GM18951 (cell line): ENCODE data around the gene DTNB.

Experiments
- POLR2A ChIP-seq: IDR thresholded peaks from 4 replicates; pipeline ENCODE4 v1.6.1; 2011; ENCODE audit warnings: mild to moderate bottlenecking; ENCODE audit not compliant: insufficient read length, insufficient read depth; ENCODE audit errors: extremely low read depth
- in situ Hi-C: fragments of 300-500 bp; cut with MboI; formaldehyde crosslinking; loops from one replicate; pipeline ENCODE4 v1.12.0; 2022; ENCODE audit warnings: low sequenced_read_pairs, mixed read lengths, inconsistent platforms; ENCODE audit not compliant: unreplicated experiment

Gene DTNB

DNA sequence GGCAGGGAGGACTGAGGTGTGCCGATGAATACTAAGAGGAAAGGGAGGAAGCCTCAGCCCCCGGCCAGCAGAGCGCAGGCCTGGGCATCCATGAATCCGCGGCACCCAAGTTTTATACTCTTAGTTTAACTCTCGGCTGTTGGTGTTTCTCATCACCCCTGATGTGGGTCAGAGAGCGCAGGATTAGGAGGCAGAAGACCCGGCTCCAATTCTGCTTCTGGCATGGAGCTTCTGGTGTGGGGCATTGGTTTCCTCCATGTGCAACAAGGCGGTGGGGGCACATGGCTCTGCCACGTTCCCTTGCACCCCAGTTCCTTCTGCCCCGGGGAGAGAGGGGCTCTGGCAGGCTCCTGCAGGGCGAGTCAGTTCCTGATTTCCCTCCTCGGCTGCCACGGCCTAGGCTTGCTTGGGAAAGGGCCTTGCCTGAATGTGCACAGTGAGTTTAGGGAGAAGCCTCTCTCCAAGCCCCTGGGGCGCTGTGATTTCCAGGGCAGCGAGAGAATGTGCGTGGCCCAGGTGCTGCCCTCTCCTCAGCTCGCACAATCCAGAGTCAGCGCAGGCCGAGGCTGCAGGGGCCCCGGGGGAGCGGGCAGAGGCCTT is 295.5 kb downstream of the DTNB start:
- in situ Hi-C loops: no loop called here
- no peak for TF ChIP-seq POLR2A

DNA sequence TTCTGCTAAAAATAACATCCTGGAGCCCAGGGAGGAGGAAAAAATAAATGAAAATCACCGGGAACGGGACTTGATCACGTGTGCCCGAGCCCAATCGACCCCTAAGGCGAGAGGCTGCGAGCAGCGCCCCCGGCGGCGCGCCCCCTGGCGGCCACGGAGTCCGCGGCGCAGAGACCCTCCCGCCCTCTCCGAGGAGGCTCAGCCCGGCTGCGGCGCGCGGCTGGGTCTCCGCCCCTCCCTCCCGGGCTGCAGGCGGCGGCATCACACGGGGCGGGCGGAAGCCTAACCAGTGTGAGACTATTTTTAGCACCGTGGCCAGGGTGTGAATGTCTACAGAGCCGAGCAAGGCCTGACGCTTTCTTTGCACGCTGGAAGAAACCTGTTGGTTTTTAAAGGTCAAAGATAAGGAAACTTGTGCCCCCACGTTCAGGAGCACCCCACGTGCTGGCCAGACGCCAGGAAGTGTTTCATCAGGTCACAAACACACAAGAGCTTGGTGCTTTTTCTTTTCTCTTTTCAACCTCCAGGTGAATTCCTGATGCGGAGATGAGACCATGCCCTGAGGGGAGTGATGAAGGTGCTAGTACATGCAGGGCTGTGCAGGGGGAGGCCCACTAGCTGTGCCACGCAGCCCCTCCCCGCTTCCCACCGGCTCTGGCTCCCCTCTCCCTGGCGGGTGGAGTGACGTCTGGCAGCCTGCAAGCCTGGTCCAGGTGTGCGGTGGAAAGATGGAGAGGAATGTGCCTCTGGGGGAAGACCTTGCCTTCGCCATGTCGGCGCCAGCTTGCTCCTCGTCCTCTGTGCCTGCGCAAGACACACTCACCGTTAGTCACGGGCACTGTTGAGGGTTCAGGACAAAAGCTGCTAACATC is 296.4 kb downstream of the DTNB start:
- in situ Hi-C loops: no loop called here
- TF ChIP-seq POLR2A: peak; percentile 25

DNA sequence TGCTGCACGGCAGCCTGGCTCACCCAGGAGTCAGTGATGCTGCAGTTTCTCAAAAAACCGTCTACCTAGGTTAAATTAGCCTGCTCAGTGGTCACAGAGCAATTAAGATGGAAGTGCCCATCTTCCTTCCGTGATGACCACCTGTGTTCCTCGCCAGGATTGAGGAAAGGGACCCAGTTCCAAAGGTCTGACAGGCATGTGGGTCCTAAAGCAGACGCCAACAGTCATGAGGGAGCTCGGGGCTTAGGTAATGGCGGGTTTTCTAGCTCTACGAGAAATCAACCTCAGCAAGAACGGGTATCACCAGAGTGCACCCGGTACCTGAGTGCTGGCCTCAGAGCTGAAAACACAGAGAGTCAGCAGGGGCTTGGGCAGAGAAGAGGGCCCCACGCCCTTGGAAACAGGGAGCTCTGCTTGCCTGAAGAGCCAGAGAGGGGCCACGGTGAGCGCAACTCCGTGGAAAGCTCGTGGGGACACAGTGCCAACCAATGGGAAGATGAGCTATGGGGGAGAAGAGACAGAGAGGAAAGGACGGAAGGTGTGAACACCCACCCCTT is 297.3 kb downstream of the DTNB start:
- no peak for TF ChIP-seq POLR2A
- in situ Hi-C loops: no loop called here

DNA sequence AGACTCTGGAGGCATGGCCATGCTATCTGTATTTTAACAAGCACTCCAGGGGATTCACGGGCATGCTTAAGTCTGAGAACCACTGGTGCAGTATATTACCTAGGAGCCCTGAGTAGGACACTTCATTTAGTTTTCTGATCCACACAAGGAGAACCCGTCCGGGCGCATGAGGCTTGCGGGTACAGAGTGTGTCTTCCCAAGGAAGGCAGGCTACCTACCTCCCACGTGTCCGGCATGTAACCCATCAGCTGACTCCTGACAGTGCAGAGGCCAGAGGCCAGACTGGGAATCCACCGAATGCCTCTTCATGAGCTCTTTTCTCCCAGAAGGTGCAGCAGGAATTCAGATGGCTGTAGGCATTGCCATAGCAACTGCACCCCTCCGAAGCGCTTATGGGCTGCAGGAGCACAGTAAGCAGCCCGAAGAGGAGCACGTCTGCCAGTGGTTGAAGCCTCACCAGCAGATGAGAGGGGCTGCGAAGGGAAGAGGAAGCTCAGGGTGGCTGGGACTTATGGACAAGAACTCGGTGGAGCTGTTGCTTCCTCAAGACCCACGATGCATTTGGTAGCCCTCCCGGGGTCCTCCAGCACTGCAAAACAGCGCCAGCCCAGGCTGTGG is 297.9 kb downstream of the DTNB start:
- no peak for TF ChIP-seq POLR2A
- in situ Hi-C loops: no loop called here

DNA sequence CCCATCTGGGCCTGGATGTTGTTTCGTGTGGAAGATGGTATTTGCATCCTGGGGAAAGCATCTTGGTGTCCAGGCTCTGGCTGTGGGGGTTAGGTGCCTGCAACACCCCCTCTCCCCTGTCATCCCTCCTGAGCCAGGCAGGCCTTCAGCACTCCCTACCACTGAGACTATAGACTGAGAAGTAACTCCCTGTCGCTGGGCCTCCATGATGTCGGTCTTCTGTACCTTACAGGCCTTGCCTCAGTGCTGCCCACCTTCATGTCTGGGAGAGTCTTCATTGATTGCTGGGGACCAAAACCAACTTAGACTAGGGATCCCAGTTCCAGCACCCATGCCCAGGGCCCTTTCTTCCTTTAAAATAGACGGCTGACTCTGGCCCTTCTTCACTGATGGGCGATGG is 298.6 kb downstream of the DTNB start:
- in situ Hi-C loops: no loop called here
- no peak for TF ChIP-seq POLR2A

DNA sequence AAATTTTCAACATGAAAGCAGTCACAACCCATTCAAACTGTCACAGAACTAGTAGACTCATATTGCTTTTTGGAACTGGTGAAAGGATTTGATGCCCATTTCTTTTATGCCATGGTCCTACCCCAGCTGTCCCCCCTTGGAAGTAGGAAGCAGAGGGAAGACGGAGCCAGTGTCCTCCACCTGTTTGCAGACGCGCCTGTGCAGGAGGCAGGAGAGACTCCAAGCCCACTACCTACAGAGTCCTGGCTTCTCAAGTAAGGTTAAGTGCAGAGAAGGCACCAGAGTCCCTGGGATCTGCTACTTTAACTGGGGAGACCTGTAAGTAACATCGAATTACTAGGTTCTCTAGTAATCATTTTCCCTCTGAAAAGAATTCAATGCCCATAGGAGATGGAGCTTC is 299.0 kb downstream of the DTNB start:
- TF ChIP-seq POLR2A: no peak
- in situ Hi-C loops: no loop called here

DNA sequence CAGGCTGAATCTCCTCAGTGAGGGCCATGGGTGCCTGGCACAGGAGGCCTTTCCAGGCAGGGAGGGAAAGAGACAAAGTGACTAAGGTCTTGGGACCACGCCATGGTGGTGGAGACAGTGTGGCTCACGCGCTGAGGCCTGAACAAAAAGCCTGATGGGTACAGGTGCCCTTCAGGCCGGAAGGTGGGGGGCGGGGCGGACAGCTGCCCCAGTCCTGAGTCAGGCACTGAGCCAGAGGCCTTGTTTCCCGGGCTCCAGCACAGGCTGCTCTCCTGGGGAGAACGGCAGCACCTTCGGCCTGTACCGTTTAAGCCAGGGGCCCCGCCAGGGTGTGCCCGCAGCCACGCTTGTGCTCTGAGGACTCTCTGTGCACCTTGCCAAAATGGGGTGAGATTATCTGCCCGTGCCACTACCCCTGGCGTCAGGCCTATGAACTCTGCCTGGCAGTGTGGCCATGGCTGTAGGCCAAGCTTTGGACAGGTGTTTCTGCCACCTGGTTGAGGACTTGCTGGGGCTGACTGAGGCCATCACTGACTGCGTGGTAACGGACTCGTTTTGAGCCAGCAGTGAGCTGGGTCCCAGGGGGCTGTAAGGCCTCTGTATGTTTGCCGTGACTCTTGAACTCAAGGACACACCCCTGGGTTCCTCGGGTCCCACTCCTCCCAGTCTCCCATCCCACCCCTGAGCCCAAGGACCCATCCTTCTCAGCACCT is 300.0 kb downstream of the DTNB start:
- TF ChIP-seq POLR2A: no peak
- in situ Hi-C loops: no loop called here

DNA sequence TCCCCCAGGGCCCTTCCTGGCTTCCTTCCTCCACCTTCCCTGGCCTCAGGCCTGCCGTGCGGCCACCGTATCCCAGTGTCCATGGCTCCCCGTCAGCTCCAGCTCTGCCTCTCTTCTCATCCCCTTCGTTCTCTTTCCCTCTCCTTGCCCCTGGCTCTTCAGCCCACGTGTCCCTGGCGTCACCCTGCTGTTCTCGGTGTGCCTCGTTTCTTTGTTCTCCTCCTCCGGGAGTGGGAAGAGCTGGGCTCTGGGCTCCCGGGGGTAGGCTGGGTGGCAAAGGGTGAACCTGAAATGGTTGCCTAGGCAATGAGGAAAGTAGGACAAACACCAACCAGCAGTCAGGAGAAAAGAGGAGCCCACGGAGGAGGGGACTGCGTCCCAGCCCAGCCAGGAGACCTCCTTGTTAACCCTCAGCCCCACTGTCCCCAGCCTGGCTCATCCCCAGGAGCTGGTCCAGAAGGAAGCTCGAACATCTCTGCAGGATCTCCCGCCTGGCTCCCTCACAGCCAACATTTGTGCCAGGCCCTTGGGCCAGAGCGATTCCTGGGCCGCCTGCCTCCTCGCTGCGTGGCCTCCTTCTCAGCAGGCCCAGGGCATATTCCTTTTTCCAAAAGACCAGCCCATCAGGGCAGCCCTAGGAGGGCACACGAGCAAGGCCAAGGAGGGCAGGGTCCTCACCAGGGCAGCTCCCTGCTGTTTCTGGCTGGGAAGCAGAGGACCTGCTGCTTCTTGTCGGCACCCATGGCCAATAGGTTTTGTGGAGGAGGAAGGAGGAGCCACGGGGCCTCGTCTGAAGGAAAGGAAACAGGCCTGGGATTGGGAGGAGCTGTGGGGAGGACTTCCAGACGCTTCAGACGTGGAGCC is 300.7 kb downstream of the DTNB start:
- TF ChIP-seq POLR2A: no peak
- in situ Hi-C loops: no loop called here

DNA sequence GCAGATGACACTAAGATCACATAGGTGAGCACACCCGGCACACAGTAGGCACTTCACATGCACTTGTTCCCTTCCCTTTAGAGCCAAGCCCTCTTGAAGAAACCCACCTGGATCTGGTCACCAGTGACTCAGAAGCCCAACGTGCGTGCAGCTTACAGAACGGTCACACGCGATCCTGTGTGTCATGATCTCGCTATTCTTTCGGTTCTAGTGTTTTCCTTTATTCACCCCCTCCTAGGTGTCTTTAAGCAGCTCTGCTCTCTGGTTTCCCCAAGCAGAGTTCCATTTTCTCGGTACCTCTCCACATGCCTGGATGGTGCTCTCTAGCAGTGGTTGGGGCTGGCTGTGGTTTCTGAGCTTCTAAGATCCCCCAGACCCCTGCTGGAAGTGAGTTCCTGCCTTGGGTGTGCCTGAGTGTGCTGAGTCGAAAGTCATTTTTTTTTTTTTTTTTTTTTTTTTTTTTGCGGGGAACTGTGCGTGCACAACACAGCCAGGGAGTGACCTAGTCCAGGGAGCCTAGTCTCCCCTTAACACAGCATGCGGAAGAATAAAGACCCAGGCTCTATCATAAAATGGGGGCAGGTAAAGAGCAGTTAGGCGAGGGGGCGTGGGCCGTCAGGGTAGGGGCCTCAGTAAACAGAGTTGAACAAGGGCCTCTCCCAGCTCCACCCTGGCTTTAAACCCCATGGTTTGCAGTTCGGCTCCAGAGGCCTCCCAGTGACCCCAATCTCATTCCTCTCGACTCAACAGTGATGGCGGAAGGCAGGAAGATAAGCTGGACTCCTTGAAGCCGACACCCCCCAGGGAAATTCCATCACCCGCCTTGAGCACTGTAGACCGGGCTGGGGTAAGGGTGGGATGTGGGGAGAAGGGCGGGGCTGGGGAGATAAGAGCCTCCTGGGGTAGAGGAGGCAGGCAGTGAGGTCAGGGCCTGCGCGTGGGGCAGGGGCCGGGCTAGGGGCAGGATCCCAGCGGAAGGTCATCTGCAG is 301.8 kb downstream of the DTNB start:
- in situ Hi-C loops: no loop called here

DNA sequence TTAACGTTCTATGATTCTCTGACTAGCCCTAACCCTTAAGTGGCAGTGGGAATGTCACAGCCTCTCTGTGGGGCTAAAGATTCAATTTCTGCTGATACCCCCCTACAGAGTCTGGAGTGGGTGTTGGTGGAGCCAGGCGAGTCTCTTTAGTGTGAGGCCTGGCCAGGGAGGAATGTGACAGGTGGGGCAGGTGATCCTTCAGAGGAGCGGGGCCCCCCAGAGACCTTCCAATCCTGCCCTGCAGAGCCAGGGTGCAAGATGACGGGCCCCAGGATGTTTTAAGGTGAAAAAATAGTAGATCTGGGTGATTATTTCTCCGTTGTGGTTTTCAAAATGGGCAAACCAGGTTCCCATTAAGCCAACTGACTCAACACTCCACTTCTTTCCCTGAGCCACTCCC is 303.5 kb downstream of the DTNB start:
- in situ Hi-C loops: no loop called here
- TF ChIP-seq POLR2A: no peak

More for the DNA sequence above, 301.8 kb downstream of the DTNB start:
- TF ChIP-seq POLR2A: no peak

DNA sequence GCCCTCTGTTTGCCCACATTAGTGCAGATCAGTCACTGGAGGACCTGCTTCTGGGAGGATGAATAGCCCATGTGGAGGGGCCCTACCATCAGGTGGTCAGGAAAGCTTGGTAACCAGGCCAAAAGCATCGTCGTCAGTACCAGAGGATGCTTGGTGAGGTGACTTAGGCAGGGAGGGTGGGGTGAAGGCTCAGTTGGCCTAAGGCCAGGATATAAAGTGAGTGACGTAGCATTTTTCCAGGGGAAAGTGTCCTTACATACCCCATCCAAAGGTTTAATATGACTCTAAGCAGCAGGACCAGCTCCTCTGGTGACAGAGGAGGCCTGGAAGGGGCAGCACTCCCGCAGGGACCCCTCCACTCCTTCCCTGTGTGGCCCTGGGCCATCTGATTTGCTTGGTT is 303.9 kb downstream of the DTNB start:
- TF ChIP-seq POLR2A: no peak
- in situ Hi-C loops: no loop called here

DNA sequence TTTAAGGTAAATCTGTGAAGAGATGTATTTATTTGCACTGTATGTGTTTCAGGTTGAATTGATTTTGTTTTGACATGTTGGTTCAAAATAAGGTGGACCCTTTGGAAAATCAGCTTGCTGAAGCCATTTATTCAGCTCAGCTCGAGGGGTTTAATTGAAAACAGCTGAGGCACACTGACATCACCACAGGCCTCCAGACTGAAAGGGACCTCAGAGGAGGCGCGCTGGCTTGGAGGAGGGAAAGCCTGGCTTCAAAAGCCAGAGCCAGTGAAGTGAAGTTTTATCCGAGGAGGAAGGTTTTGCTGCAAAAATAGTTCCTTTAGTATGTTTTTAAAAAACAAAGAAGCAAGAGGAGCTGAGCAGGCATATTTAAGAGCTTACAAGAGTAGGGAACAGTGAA is 304.7 kb downstream of the DTNB start:
- in situ Hi-C loops: no loop called here

More for the DNA sequence above, 304.7 kb downstream of the DTNB start:
- TF ChIP-seq POLR2A: no peak
